HUES64 (cell line): ENCODE results near the gene ZNF70.

ENCODE experiments used
- H3K27ac ChIP-seq: 2 replicates; pipeline ENCODE4 v1.7.0; 2013; ENCODE audit warnings: low read depth, low read length, inconsistent platforms
- H3K27me3 ChIP-seq: 2 replicates; pipeline ENCODE4 v1.6.1; 2013; ENCODE audit warnings: mild to moderate bottlenecking, low read length; ENCODE audit not compliant: insufficient read depth
- H3K36me3 ChIP-seq: 2 replicates; pipeline ENCODE4 v1.6.1; 2013; ENCODE audit warnings: mild to moderate bottlenecking, low read length; ENCODE audit not compliant: insufficient read depth
- H3K4me1 ChIP-seq: 2 replicates; pipeline ENCODE4 v1.6.1; 2013; ENCODE audit warnings: mild to moderate bottlenecking, low read length, moderate library complexity; ENCODE audit not compliant: insufficient read depth
- H3K4me3 ChIP-seq: 2 replicates; pipeline ENCODE4 v1.5.1; 2013; ENCODE audit warnings: mild to moderate bottlenecking, low read length, moderate library complexity
- H3K9ac ChIP-seq: 2 replicates; pipeline ENCODE4 v1.6.1; 2013; ENCODE audit warnings: mild to moderate bottlenecking, low read depth, low read length
- H3K9me3 ChIP-seq: 2 replicates; pipeline ENCODE4 v1.6.1; 2013; ENCODE audit warnings: low read depth, low read length; ENCODE audit not compliant: insufficient read depth
- WGBS: fragments of 150-250, 120-280 bp; methylation state at CpG from one replicate; pipeline ENCODE4 v1.1.7; 2013; ENCODE audit warnings: missing lambda C conversion rate; 5-methylcytosine and 5-hydroxymethylcytosine counted together

Gene ZNF70

DNA sequence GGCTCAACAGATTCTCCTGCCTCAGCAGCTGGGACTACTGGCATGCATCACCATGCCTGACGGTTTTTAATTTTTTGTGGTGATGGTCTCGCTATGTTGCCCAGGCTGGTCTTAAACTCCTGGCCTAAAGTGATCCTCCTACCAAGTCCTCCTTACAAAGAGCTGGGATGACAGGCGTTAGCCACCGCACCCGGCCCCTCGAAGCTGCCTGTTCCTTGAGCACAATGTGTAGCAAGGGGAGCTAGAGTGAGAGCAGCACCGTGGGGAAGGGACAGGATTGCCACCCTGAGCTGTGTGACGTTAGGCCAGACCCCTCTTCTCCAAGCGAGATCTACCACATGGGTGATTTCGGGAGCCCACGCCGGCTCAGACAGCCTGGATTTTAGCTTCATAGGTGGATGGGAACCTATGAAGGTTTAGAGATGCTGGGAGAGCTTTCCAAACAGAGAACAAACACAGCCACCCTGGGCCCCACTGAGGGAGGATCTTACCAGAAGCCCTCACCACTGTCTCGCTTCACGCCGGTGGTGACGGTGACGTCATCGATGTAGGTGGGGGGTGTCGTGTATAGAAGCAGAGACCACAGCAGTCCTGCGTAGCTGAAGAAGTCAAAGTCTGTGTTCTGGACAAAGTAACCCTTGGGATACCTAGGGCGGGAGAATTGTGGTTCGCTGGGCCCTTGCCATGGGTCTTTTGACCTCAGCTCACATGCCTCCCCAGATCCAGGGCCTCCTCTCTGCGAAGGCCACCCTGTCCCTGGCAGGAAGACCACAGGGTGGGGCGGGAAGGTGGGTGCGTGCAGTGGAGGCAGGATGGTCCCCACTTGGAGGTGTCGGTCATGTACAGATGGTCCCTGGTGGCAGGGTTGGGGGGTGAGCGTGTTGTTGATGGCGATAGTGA is 37.0 kb downstream of the ZNF70 start:
- H3K9me3 ChIP-seq = no peaks in the 10 kb centered on the region
- WGBS = 95% methylated on average over 28 of the region's 28 CpGs
- H3K9ac ChIP-seq = no peak overlapping the region
- no peaks in the 10 kb centered on the region for H3K27me3 ChIP-seq
- H3K27ac ChIP-seq = no peak overlapping the region
- H3K4me3 ChIP-seq = no peak overlapping the region
- no peaks in the 10 kb centered on the region for H3K4me1 ChIP-seq
- H3K36me3 ChIP-seq = peaks cover 57% of the 10 kb centered on the region

- no peak overlapping the region for H3K9ac ChIP-seq
- H3K4me3 ChIP-seq = no peak overlapping the region
- H3K27me3 ChIP-seq = no peaks in the 10 kb centered on the region
- no peaks in the 10 kb centered on the region for H3K4me1 ChIP-seq
- peaks cover 72% of the 10 kb centered on the region for H3K36me3 ChIP-seq
- H3K9me3 ChIP-seq = no peaks in the 10 kb centered on the region
- H3K27ac ChIP-seq = no peak overlapping the region
- 95% methylated on average over 12 of the region's 12 CpGs for whole genome bisulfite sequencing
Observed at GRCh38 chr22:23712256-23712655, 38.7 kb downstream of the ZNF70 start.

GRCh38 chr22:23709107-23709506 is 41.8 kb downstream of the ZNF70 start:
- Histone ChIP-seq H3K27ac (no peak overlapping the region), H3K4me1 (no peaks in the 10 kb centered on the region), H3K9me3 (no peaks in the 10 kb centered on the region), H3K9ac (no peak overlapping the region), H3K27me3 (no peaks in the 10 kb centered on the region), H3K36me3 (peaks cover 96% of the 10 kb centered on the region), H3K4me3 (no peak overlapping the region)
- WGBS = 90% methylated on average over 2 of the region's 2 CpGs

DNA sequence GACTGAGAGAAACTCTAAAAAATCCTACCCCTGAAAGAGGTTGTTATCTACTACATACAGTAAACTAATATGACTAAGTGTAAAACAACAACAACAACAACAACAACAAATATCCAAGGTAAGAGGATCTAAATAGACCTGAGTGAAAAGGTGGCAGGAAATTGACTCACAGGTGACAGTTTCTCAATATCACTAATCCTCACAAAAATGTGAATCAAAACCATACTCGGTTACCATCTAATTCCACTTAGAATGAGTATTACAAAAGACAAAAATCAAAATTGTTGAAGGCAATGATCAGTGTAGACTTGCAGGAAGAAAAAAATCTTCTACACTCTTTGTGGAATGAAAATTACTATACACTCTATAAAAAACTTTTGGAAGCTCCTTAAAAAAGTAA is 42.6 kb downstream of the ZNF70 start:
- no peaks in the 10 kb centered on the region for H3K4me1 ChIP-seq
- no peaks in the 10 kb centered on the region for H3K9me3 ChIP-seq
- H3K27ac ChIP-seq = no peak overlapping the region
- no peak overlapping the region for H3K9ac ChIP-seq
- H3K27me3 ChIP-seq = no peaks in the 10 kb centered on the region
- H3K4me3 ChIP-seq = no peak overlapping the region
- WGBS = 100% methylated on average over 1 of the region's 1 CpG
- H3K36me3 ChIP-seq = peaks cover 96% of the 10 kb centered on the region

DNA sequence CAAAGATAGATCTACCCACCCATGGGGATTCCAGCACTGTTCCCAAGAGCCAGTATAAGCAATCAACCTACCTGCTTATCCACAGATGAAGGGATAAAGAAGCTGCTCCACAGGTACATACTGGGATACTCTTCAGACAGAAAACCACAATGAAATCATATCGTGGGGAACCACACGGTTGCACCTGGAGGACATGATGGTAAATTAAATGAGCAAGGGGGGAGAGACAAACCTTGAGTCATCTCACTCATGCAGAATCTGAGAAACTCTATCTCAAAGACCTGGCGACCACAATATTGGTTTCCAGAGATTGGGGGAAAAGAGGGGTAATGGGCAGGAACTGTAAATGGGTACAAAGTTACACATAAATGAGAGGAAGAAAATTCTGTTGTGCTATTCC is 45.6 kb downstream of the ZNF70 start:
- peaks cover 93% of the 10 kb centered on the region for H3K36me3 ChIP-seq
- no peak overlapping the region for H3K4me3 ChIP-seq
- H3K27me3 ChIP-seq = no peaks in the 10 kb centered on the region
- H3K4me1 ChIP-seq = no peaks in the 10 kb centered on the region
- no peak overlapping the region for H3K27ac ChIP-seq
- WGBS = 97% methylated on average over 3 of the region's 3 CpGs
- H3K9ac ChIP-seq = no peak overlapping the region
- no peaks in the 10 kb centered on the region for H3K9me3 ChIP-seq

DNA sequence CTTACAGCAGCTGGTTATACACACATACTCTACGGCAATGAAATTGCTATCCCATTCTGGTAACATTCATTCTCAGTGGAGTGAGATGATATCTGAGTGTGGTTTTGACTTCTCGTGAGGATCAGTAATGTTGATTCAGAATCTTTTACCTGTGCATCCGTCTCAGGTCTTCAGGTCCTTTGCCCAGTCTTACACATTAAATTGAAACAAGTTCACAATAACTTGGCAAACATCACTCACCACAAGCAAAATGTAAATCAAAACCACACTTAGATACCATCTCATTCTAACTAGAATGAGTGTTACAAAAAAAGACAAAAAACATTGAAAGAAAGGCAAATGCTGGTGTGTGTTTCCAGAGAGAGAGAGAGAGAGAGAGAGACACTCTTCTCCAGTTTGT is 46.1 kb downstream of the ZNF70 start:
- H3K27me3 ChIP-seq = no peaks in the 10 kb centered on the region
- H3K9ac ChIP-seq = no peak overlapping the region
- no peak overlapping the region for H3K27ac ChIP-seq
- H3K4me3 ChIP-seq = no peak overlapping the region
- H3K36me3 ChIP-seq = peaks cover 93% of the 10 kb centered on the region
- no peaks in the 10 kb centered on the region for H3K9me3 ChIP-seq
- no peaks in the 10 kb centered on the region for H3K4me1 ChIP-seq
- WGBS = 96% methylated on average over 3 of the region's 3 CpGs

- Histone ChIP-seq H3K9me3 (no peaks in the 10 kb centered on the region), H3K27me3 (no peaks in the 10 kb centered on the region), H3K4me1 (no peaks in the 10 kb centered on the region), H3K27ac (no peak overlapping the region), H3K36me3 (peaks cover 88% of the 10 kb centered on the region), H3K4me3 (no peak overlapping the region), H3K9ac (no peak overlapping the region)
- WGBS = 90% methylated on average over 5 of the region's 5 CpGs
Observed at GRCh38 chr22:23704062-23704461, 46.9 kb downstream of the ZNF70 start.

DNA sequence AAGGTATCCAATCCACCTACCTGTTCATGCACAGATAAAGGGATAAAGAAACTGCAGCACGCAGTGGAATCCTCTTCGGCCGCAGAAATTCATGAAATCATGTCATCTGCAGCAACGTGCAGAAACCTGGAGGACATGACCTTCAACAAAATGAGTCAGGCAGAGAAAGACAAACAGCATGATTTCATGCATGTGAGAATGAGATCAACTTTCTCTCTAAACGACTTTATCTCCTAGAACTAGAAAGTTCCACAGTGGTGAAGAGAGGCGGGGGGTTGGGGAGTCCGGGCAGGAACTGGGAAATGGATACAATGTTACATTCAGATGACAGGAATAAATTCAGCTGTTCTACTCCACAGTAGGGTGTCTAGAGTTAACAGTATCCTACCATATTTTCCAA is 50.2 kb downstream of the ZNF70 start:
- Histone ChIP-seq H3K27ac (no peak overlapping the region), H3K36me3 (peaks cover 60% of the 10 kb centered on the region), H3K4me3 (no peak overlapping the region), H3K4me1 (no peaks in the 10 kb centered on the region), H3K27me3 (no peaks in the 10 kb centered on the region), H3K9me3 (no peaks in the 10 kb centered on the region), H3K9ac (no peak overlapping the region)
- WGBS = 98% methylated on average over 6 of the region's 7 CpGs

DNA sequence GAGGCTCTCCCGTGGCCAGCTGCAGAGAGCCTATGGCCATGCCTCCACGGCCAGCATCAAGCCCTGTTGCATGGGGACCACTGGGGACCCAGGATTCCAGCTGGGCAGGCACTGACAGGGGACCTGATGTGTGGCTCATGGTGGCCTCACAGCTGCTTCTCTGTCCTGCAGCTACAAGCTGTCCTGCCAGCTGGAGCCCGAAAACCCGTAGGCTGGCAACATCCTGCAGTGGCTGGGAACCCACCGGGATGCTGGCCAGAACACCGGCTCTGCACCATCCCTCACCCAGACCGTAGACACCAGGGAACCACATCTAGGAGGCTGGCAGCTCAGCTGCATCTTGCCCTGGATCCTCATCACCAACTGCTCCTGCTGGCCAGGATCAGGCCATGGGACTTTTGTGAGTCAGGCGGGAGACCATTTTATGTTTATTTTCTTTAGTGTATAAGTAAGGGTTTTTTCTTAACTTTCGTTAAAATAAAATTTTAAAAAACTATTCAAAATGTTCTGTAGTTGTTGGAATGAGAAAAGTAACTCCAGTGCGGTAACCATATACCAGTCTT is 52.2 kb downstream of the ZNF70 start:
- H3K36me3 ChIP-seq = peaks cover 58% of the 10 kb centered on the region
- H3K4me3 ChIP-seq = no peak overlapping the region
- H3K27ac ChIP-seq = no peak overlapping the region
- H3K9me3 ChIP-seq = no peaks in the 10 kb centered on the region
- H3K4me1 ChIP-seq = no peaks in the 10 kb centered on the region
- WGBS = 98% methylated on average over 9 of the region's 10 CpGs
- H3K27me3 ChIP-seq = no peaks in the 10 kb centered on the region
- H3K9ac ChIP-seq = no peak overlapping the region

- H3K4me1 ChIP-seq = no peaks in the 10 kb centered on the region
- H3K4me3 ChIP-seq = no peak overlapping the region
- H3K9me3 ChIP-seq = no peaks in the 10 kb centered on the region
- H3K27me3 ChIP-seq = no peaks in the 10 kb centered on the region
- peaks cover 58% of the 10 kb centered on the region for H3K36me3 ChIP-seq
- no peak overlapping the region for H3K9ac ChIP-seq
- WGBS = 89% methylated on average over 4 of the region's 4 CpGs
- no peak overlapping the region for H3K27ac ChIP-seq
Observed at GRCh38 chr22:23698094-23698493, 52.8 kb downstream of the ZNF70 start.

DNA sequence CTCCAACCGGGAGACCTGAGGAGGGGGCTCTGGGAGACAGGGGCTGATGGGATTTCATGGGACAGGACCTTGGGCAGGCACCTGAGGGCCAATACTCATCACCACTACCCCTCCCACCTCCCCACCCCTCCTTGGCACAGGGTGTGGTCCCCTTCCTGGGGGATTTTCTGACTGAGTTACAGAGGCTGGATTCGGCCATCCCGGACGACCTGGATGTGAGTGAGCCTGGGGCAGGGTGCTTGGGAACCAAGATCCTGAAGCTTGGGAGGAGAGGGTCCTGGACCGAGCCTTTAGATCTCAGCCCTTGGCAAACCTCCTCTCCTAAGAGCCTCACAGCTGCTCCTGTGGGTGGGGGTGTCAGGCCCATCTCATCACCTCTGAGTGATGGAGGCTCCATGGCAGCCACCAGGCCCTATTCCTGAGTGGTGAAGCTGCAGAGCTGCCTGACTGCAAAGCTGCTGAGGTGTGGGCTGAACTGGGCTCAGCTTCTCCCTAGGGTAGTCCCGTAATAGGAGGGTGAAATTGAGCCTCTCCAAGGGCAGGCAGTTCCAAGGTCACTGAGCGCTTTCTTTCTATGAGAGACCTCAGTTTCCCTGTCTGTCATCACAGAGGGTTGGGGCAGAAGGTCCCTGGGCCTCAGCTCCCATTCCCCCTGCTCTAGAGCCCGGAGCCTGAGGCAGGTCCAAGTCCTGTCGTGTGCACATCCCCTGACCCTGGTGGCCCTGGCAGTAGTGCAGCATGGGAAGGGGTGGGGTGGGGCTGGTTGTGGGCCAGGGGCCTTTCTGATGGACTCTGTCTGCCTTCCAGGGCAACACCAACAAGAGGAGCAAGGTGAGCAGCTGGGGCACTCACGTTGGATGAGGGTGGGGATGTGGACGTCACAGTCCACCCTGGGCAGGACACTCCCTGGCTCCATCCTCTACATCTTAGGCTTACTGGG is 53.6 kb downstream of the ZNF70 start:
- no peaks in the 10 kb centered on the region for H3K4me1 ChIP-seq
- no peaks in the 10 kb centered on the region for H3K9me3 ChIP-seq
- WGBS = 95% methylated on average over 11 of the region's 11 CpGs
- no peak overlapping the region for H3K9ac ChIP-seq
- peaks cover 56% of the 10 kb centered on the region for H3K36me3 ChIP-seq
- H3K4me3 ChIP-seq = no peak overlapping the region
- H3K27ac ChIP-seq = no peak overlapping the region
- H3K27me3 ChIP-seq = no peaks in the 10 kb centered on the region
